Esophagus squamous epithelium (tissue), 4 donors: ENCODE measurements around the gene LRRC4.

ENCODE experiments used
- CTCF ChIP-seq, 6 experiments: fragments of 450-650 bp in 4 of 6; fragments of 200-600 bp in 2 of 6; sonication (generic) in 2 of 6; IDR thresholded peaks; one replicate each; pipeline ENCODE4 v1.5.1; 2016 to 2019; ENCODE audit warnings: antibody characterized with exemption in 6 of 6, mild to moderate bottlenecking in 4 of 6, moderate library complexity in 4 of 6
- POLR2A ChIP-seq, 4 donors: fragments of 450-650 bp; IDR thresholded peaks; one replicate each; pipeline ENCODE4 v1.6.1; 2017; ENCODE audit warnings: antibody characterized with exemption in 4 of 4, mild to moderate bottlenecking in 4 of 4, moderate library complexity in 3 of 4

GRCh38 chr7:128076796-128077271 lies 45.6 kb upstream of the LRRC4 start:
- TF ChIP-seq CTCF (IDR thresholded peaks at IDR 0.05) (no peak), POLR2A (IDR thresholded peaks at IDR 0.05) (no peak)
